DMS53 (cell line): Measurements from ENCODE around the gene FASN.

ENCODE experiments used
- DNase-seq: peaks from one replicate; lab custom pipeline; 2025; lab: John Stamatoyannopoulos, UW

FASN gene

DNA sequence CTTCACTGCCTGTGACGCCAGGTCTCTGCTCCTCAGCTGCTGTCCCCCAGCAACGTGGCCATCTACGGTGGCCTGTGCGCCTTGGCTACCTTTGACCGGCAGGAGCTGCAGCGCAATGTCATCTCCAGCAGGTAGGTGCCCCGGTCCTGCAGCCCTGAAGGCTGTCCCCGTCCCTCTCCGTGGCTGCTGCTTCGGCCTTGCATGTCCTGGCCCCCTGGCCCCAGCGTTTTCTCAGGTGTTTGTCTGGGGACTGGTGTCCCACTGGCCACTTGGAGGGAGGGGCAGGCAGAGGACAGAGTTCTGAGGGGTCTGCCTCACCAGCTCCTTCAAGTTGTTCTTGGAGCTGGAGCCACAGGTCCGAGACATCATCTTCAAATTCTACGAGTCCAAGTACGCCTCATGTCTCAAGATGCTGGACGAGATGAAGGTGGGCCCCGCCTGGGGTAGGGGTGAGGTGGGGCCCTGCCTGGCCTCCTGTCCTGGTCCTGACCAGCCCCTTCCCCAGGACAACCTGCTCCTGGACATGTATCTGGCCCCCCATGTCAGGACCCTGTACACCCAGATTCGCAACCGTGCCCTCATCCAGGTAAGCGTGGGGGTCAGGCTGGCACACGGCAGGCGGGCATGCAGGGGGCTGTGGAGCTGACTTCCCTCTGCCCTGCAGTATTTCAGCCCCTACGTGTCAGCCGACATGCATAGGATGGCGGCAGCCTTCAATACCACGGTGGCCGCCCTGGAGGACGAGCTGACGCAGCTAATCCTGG lies 41.9 kb downstream of the FASN start:
- no peak for DNase-seq

DNA sequence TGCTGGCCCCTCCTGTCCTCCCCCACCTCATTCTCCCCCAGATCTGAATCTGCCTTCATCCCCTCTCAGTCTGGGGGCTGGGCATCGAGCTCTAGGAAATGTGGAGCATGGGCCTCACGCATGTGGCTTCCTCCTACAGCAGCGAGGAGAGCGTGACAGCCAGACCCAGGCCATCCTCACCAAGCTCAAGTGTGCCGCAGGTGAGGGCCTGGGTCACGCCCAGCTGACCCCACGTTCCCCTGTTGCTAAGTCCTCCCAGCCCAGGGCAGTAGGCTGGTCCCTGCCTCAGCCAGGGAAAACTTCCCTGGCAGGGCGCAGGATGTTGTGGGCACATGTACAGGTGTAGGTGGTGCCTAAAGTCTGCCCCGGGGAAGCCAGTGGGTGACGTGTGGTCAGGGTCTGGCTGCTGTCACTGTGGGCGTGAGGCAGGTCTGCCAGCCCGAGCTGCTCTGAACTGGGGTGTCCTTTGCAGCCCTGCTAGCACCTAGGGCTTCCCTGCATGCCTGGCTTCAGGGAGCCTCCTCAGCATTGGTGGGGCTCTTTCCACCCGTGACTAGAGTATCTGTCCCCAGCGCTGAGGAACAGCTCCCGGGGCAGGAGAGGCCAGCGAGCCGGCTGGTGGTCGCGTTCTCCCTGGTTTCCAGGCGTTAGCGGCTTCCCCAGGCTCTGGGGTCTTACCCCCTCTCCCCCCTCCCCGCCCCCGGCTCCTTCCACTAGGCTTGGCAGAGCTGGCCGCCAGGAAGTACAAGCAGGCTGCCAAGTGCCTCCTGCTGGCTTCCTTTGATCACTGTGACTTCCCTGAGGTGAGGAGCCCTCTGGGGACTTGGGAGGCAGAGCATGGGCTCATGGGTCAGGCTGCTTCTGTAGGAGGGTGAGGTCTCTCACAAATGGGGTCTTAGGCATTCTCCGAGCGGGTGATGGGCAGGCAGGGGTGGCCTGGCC lies 42.7 kb downstream of the FASN start:
- no peak for DNase-seq

DNA sequence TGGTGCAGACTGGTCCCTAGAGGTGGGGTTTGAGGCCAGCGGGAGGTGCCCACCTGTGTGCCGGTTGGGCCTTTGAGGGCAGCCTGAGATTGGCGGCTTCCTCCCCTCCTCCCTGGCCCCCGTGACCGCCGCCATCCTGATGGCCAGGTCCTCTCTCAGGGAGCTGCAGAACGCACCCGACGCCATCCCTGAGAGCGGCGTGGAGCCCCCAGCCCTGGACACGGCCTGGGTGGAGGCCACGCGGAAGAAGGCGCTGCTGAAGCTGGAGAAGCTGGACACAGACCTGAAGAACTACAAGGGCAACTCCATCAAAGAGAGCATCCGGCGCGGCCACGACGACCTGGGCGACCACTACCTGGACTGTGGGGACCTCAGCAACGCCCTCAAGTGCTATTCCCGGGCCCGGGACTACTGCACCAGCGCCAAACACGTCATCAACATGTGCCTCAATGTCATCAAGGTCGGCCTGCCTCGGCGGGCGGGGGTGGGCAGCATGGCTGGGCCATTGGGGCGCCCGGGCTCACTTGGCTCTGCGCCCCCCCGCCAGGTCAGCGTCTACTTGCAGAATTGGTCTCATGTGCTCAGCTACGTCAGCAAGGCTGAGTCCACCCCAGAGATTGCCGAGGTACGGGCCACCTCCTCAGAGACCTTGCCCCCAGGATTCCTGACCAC lies 43.5 kb downstream of the FASN start:
- no peak for DNase-seq

DNA sequence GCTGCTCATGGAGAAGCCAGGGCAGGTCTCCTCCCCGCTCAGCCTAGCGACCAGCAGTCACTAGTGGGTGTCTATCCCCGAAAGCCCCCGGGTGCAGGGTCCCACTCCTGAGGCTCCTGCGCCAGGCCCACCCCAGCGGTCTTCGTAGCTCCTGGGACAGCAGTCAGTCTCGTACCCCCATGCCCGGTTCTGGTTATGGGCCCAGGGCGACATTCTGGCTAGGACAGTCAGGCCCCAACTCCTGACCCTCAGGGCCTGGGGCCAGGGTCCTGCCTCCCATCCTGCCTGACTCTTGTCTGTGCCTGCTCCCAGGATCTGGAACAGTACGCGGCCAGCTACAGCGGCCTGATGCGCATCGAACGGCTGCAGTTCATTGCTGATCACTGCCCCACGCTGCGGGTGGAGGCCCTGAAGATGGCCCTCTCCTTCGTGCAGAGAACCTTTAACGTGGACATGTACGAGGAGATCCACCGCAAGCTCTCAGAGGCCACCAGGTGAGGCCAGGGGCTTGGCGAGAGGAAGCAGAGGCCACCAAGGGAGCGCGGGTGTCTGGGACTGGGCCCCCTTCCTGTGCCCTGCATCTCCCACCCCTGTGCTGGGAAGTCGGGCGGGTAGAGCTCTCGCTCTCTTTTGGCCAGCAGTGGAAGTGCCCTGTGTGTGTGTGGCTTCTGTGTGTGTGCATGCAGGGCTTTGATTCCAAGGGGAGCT lies 44.3 kb downstream of the FASN start:
- no peak for DNase-seq

DNA sequence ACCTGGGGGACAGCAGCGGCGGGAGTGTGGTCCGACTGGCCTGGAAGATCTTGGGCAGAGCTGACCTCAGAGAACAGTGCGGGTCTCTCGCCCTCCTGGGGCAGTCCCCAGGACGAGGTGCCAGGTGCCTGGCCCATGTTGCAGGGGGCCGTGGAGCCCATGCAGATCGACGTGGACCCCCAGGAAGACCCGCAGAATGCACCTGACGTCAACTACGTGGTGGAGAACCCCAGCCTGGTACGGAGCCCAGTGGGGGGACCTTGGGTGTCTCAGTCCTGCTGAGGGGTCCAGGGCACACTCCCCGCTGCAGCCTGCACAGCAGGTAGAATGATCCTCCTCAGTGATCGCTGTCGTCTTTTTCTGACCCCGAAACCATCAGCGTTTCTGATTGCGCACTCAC lies 44.9 kb downstream of the FASN start:
- no peak for DNase-seq

DNA sequence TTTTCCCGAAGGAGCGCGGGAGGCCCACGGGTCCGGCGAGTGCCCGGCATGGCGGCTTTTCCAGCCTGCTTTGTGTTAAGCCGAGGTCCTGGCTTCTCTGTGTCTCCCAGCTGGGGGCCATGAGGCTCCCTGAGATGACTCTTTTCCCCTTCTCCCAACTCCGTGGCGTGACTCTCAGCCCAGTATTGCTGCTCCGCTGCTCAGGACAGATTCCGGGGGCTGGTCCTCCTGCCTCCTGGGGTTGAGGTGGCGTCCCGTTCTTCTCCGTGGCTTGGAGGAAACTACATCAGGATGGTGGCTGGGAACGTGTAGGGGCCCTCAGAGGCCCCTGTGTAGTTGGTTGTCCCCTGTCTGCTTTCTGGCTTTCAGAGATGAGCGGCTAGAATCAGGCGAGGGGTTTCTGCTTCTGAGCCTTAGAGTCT lies 45.4 kb downstream of the FASN start:
- peak; percentile 52 for DNase-seq

DNA sequence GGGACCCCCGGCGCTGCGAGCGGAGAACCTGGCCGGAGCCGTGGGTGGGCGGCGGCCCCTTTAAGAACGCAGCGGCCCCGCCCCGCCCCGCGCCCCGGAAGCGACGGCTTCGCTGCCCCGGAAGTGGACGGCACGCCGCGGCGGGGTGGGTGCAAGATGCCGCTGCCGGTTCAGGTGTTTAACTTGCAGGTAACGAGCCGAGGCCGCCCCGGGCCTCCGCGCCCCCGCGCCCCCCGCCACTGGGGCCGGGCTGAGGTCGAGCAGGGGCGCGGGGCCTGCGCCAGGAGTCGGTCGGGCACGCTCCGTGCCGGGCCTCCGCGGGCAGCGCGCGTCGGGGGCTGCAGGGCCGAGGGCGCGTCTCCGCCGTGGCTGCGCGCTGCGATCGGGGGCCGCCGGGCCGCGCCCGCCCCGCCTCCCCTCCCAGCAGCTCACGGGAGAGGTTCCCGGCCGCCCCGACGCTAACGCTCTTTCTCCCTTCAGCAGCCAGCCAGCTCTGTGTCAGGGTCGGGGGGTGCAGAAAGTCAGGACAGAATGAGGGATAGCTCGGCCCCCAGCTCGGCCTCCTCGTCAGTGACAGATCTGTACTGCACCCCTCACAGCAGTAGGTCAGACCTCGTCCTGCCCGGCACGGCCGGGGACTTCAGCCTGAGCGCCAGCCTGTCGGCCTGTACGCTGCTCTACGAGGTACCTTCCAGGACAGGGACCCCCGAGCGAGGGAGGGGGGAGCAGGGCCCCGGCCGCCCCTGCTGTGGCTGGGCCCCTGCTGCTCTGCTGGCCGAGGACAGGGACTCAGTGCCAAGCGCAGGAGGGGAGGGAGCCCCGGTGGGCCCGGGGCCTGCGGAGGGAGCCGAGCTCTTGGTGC lies 46.0 kb downstream of the FASN start, which contains the start of the genes GPS1 and RFNG:
TSS of gene GPS1 (plus strand) at position 123 of the 862 bp plus-strand sequence. CDS start at position 157, 34 bp downstream.
TSS of gene RFNG (minus strand) at position 36 of the 862 bp plus-strand sequence. CDS start 45 bp downstream, outside the sequence.
- peak; percentile 88 for DNase-seq

DNA sequence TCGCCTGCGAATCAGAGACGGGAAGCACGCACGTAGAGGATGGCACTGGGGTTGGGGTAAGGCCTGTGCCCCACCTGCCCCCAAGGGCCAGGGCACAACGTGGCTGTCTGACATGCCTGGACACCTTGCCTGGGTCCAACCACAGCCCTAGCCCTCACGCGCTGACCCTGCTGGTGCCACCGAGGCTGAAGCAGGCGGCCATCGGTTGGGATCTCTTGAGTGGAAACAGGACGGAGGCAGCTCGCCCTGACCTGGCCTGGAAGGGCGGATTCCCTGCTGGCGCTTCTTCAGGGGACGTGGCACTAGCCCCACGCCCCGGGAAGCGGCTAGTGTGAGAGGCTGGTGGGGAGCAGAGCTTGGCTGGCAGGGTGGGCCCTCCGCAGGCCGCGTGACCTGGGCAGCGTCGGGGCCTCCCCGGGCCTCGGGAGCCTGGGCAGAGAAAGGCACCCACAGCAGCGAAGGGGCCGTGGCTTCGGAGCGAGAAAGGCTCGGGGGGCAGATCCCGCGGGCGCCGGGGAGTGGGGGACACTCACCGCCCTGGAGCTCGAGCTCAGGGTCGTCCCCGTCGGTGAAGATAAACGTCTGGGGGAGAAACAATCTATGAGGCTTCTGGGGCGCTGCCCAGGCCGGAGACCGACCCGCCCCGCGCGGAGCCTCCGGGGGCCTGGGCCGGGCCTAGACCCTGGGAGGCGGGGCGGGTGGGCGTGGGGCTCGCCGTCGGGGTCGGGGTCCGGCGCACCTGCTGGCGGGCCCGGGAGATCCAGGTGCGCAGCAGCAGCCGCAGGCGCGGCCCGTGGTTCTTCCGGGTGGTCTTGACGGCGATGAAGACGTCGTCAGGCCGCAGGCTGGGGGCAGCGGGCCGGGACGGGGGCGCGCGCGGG lies 47.0 kb downstream of the FASN start:
- DNase-seq = no peak

DNA sequence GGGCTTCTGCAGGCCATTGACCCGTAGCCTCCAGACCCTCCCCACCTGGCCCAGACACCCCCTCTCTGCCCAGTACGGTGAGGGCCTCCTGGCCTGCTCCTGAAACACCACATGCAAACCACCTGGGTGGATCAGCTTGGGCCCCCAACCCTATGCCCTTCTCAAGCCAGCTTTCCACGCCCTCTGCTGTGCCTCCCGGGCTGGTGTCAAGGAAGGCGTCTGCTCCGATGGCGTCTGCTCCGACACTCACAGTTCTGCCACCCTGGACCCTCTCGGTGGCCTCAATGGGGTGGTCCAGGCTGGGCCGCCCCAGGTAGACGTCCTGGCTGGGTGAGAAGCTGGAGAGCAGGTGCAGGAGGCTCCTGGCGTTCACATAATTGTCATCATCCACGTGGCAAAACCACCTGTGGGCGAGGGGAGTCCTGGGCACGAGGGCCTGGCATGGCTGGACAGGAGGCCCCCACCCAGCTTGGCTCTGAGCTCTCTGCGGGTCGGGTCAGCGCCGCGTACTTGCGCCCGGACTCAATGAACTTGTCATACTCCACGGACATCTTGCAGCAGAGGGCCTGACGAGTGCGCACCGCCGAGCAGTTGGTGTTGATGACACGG lies 47.8 kb downstream of the FASN start:
- DNase-seq = no peak

DNA sequence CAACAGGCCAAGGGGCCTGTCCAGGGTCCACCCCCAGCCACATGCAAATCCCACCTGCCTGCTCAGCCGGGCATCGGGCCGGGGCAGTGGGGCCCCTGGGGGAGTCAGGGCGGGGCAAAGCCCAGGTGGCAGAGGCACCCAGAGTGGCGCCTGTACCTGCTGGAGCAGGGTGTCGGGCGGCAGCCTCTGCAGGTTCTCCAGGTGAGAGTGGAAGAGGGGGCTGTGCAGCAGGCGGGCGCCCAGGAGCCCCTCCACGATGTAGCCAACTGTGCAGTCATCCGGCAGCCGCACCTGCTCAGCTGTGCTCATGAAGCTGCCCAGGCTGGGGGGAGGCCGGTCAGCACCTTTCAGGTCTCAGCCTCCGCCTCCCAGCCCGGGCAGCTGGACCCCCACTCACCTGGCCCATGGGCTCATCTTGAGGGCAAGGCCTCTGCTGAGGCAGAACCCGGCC lies 48.5 kb downstream of the FASN start:
- no peak for DNase-seq

DNA sequence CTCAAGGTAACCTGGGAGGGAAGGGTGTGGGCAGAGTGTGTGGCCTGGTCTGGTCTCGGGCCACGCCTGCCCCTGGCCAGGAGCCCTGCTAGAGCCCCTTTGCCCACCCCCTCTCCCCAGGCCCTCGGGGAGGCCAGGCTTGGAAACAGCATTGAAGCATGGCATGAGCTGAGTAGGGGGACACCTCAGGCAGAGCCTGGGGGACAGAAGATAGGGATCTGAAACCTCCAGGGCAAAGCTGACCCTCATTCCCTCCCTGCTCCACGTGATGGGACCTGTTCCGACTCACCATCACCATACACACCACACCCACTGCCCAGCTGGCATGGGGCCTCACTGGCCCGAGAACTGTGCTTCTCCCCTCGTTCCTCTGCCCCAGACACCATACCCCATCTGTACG lies 48.9 kb downstream of the FASN start:
- DNase-seq = no peak

DNA sequence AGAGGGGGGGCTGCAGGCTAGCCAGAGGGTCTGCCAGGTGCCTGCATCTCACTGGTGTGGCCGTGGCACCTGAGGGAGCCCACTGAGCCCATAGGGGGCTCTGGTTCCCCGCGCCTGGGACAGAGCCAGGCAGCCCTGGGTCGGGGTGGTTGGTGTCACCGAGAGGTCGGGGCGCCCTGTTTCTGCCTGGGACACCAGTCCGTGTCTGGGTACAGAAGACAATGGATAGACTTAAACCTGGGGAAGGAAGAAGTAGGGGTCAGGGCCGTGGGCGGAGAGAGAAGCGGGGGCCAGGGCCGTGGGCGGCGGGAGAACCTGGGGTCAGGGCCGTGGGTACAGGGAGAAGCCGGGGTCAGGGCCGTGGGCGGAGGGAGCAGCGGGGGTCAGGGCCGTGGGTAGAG lies 49.5 kb downstream of the FASN start:
- no peak for DNase-seq

DNA sequence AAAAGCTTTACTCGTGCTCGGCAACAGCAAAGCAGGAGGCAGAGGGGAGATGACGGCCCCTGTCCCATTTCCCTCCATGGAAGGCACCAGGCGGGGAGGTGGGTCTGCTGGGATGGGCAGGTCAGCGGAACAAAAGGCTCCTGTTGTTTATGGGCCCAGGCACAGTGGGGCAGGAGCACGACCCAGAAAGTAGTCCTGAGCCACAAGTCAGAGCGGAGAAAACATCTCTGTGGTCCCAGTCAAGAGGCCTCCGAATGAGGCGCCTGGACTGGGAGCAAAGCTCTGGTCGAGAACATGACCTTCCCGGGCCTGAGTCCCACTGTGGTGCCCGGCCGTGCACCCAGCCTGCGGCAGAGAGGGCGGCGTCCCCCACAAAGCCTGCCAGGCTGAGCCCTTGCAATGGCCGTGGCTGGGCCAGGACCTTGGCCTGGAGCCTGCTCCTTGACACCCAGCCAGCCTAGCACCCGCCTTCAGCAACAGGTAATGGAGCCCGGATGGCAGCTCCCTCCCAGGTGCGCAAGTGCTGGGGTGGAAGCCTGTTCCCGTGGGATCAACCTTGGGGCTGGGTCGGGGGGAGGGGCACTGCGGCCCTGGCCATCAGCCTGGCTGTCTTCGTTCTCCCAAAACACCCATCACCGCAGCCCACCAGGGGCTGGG lies 50.0 kb downstream of the FASN start:
- no peak for DNase-seq

DNA sequence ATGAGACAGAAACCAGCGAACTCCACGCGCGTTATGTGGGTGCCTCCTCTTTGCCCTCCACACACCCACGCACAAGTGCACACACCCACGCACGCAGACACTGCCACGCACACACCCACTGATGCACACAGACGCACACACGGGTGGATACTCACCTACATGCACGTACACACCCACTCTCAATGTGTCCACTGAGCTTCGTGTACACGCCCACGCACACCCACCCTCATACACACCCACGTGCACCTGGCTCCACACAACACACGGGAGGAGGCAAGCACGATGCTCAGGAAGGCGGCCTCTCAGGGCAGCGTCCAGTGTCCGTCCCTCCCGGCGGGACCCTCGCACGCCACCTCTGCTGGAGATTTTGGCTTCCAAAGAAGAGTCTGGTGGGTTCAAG lies 50.7 kb downstream of the FASN start:
- no peak for DNase-seq

DNA sequence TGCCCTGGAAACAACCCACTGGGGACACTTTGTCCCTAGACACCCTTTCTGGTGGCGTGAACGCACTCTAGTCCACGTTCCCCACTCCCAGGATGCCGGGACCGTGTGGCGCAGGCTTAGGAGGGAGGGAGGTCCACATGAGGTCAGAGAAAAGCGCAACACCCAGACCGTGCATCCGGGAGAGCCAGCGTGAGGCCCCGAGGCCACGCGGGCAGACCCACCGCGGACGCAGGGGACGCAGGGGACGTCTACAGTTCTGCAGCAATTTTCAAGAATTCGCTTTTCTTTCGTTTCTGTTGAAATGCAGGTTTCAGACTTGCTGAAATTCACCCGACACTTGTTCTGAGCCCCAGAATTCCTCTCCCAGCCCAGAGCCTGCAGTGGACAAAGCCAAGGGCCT lies 51.1 kb downstream of the FASN start:
- DNase-seq = no peak

DNA sequence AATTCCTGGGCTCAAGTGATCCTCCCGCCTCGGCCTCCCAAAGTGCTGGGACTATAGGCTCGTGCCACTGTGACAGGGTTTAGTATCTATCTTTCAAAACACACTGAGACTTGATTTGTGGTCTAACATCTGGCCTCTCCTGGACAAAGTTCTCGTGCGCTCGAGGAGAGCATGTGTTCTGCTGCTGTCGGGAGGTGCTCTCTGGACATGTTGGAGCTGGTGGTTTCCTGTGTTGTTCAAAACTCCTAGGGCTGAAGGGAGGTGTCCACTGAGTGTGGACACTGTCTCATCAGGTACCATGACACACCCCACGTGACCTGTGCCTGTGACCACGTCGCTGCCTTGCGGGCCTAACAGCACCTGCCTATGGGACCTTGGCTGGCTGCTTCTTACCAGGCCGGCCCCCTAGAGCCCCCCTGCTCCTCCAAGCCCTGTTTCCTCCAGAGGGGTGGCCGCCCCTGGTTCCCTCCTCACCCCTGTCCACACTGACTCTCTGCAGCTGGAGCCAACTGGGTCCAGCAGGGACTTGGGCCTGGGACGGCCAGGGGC lies 52.0 kb downstream of the FASN start:
- DNase-seq = no peak

DNA sequence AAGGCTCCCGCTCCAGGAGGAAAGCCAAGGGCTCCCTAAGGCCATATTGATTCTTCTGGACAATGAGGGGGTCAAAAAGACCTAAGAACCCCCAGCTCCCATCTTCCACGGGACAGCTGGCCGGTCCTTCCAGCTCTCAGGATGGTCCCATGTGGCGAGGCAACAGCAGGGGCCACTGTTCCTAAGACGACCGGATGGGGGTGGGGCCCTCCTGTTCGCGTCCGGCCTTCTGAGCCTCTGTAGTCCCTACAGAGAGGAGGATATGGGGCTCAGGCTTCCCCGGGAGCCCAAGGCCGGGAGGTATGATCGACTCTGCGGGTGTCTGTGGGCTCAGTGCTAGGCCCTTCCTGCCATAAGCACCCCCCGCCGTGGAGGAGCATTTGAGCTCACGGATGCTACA lies 54.5 kb downstream of the FASN start:
- DNase-seq = no peak

DNA sequence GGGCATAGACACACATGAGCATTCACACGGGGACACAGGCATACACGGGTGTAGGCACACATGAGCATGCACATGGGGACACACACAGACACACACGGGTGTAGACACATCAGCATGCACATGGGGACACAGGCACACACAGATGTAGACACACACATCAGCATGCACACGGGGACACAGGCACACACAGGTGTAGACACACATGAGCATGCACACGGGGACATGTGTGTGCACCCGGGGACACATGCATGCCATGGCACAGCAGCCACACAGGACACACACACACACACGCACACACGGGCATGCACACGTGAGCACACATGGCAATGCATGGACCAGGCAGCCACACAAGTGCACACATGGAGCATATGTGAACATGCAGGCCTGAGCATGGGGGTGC lies 55.4 kb downstream of the FASN start:
- no peak for DNase-seq
